Endothelial cell of umbilical vein (primary cell): ENCODE measurements around the gene ATP8A2. TPM values are rescaled to one million over a fixed set of nuclear protein-coding genes. Genes with fewer than 3 reads are reported as not detected.

Experiments used
- BruUV-seq: library from RNA; stranded (reverse); fragments of 400-500 nt; replicated peaks from 2 replicates; lab custom pipeline; 2021; lab: Mats Ljungman, UMichigan
- CTCF ChIA-PET: fragments of 300-600, 350-600 bp; sonication (Branson Sonifier 250); formaldehyde crosslinking; loops from one replicate; lab custom pipeline; 2021; ENCODE audit warnings: antibody characterized with exemption, inconsistent platforms; lab: Charles Lee
- POLR2A ChIA-PET: fragments of 300-600, 350-600 bp; sonication (Branson Sonifier 250); formaldehyde crosslinking; loops from one replicate; lab custom pipeline; 2021; ENCODE audit warnings: antibody characterized with exemption, inconsistent platforms; lab: Charles Lee
- DNase-seq: peaks from one replicate; pipeline ENCODE4 v3.0.0-alpha.2; 2011; ENCODE audit warnings: low read depth, low spot score
- FAIRE-seq: peaks from 2 replicates; lab custom pipeline; 2011; peaks lifted over from hg19 to GRCh38; lab: Jason Lieb, UNC
- H2AFZ ChIP-seq: 2 replicates; pipeline ENCODE4 v1.6.0; 2012; ENCODE audit warnings: low read depth, low read length, control low read depth, inconsistent platforms
- H3K27ac ChIP-seq: 2 replicates; pipeline ENCODE4 v1.5.1; 2011; ENCODE audit warnings: low read depth, mild to moderate bottlenecking, control low read depth, low read length, moderate library complexity; ENCODE audit not compliant: insufficient read depth
- H3K27me3 ChIP-seq, 2 experiments: 2 replicates each; pipeline versions ENCODE4 v1.6.0 to v1.6.1; 2011; ENCODE audit warnings: low read length in 2 of 2, mixed read lengths in 1 of 2; ENCODE audit not compliant: control insufficient read depth in 2 of 2, insufficient read depth in 2 of 2
- H3K36me3 ChIP-seq, 2 experiments: 2 replicates in 1 of 2; 3 replicates in 1 of 2; pipeline ENCODE4 v1.5.1; 2011; ENCODE audit warnings: low read length in 2 of 2, mild to moderate bottlenecking in 1 of 2, moderate library complexity in 1 of 2; ENCODE audit not compliant: control insufficient read depth in 2 of 2, insufficient read depth in 2 of 2; ENCODE audit errors: extremely low read depth in 1 of 2
- H3K4me1 ChIP-seq: 3 replicates; pipeline ENCODE4 v1.5.1; 2011; ENCODE audit warnings: mild to moderate bottlenecking, low read length; ENCODE audit not compliant: control insufficient read depth, insufficient read depth; ENCODE audit errors: extremely low read depth
- H3K4me2 ChIP-seq: 2 replicates; pipeline ENCODE4 v1.6.1; 2011; ENCODE audit warnings: low read length, control low read depth, mixed read lengths; ENCODE audit not compliant: insufficient read depth
- H3K4me3 ChIP-seq, 3 experiments: fragments of 200-600 bp in 1 of 3; sonication (generic), shearing (Covaris generic) in 1 of 3; replicated peaks in 1 of 3; 2 replicates each; pipeline ENCODE4 v1.5.1; 2011 to 2016; ENCODE audit warnings: control low read depth in 3 of 3, low read length in 3 of 3, mild to moderate bottlenecking in 2 of 3, inconsistent platforms in 1 of 3, low read depth in 1 of 3, moderate library complexity in 1 of 3; ENCODE audit not compliant: insufficient read depth in 1 of 3
- H3K79me2 ChIP-seq: 2 replicates; pipeline ENCODE4 v1.6.0; 2012; ENCODE audit warnings: low read length, inconsistent platforms; ENCODE audit not compliant: control insufficient read depth, insufficient read depth
- H3K9ac ChIP-seq: replicated peaks from 2 replicates; pipeline ENCODE3; 2011; ENCODE audit warnings: low read length, control low read depth; ENCODE audit not compliant: insufficient read depth; ENCODE audit errors: extremely low read depth
- H3K9me1 ChIP-seq: replicated peaks from 3 replicates; pipeline ENCODE4 v1.6.0; 2011; ENCODE audit warnings: mild to moderate bottlenecking, low read length; ENCODE audit not compliant: control insufficient read depth, insufficient read depth; ENCODE audit errors: extremely low read depth
- H3K9me3 ChIP-seq: replicated peaks from 2 replicates; pipeline ENCODE4 v1.5.1; 2012; ENCODE audit warnings: low read length, inconsistent platforms; ENCODE audit not compliant: control insufficient read depth, insufficient read depth
- H4K20me1 ChIP-seq: replicated peaks from 2 replicates; pipeline ENCODE3; 2011; ENCODE audit warnings: mild to moderate bottlenecking, low read length; ENCODE audit not compliant: control insufficient read depth, insufficient read depth; ENCODE audit errors: extremely low read depth
- EZH2 ChIP-seq: IDR thresholded peaks from 2 replicates; pipeline ENCODE4 v1.6.1; 2012; ENCODE audit warnings: borderline replicate concordance, low read depth, mild to moderate bottlenecking, moderate library complexity, low read length, inconsistent platforms; ENCODE audit not compliant: severe bottlenecking
- FOS ChIP-seq: IDR thresholded peaks from 2 replicates; pipeline ENCODE4 v1.6.1; 2011; ENCODE audit warnings: mild to moderate bottlenecking, low read length, moderate library complexity, borderline replicate concordance; ENCODE audit not compliant: insufficient read depth
- GATA2 ChIP-seq: IDR thresholded peaks from 2 replicates; pipeline ENCODE4 v1.7.0; 2011; ENCODE audit warnings: low read depth, mild to moderate bottlenecking, moderate library complexity, mixed read lengths, low read length; ENCODE audit not compliant: insufficient read length, insufficient read depth
- JUN ChIP-seq: IDR thresholded peaks from 2 replicates; pipeline ENCODE4 v1.6.1; 2011; ENCODE audit warnings: borderline replicate concordance, low read depth; ENCODE audit not compliant: insufficient read length, insufficient read depth
- MYC ChIP-seq: IDR thresholded peaks from one replicate; pipeline ENCODE4 v1.6.1; 2011; ENCODE audit warnings: mild to moderate bottlenecking, low read depth, low read length
- POLR2A ChIP-seq: IDR thresholded peaks from 2 replicates; pipeline ENCODE4 v1.6.1; 2012; ENCODE audit warnings: low read depth, mild to moderate bottlenecking, control low read depth, low read length
- POLR2AphosphoS5 ChIP-seq: IDR thresholded peaks from 2 replicates; pipeline ENCODE4 v1.6.1; 2012; ENCODE audit warnings: low read depth, mild to moderate bottlenecking, control low read depth, low read length, moderate library complexity; ENCODE audit not compliant: insufficient read depth
- dilution Hi-C: fragments of 300-500 bp; cut with MboI; formaldehyde crosslinking; loops from one replicate; pipeline ENCODE4 v1.15.0; 2019; ENCODE audit warnings: low sequenced_read_pairs; ENCODE audit not compliant: extremely low pct_ligation_motif_present
- intact Hi-C: fragments of 100-400 bp; cut with micrococcal nuclease; formaldehyde crosslinking; loops from one replicate; pipeline ENCODE4 v1.10.0; 2022
- polyA plus RNA-seq, 4 experiments: library from polyadenylated mRNA; depleted of rRNA in 3 of 4; stranded (reverse) in 3 of 4; unstranded in 1 of 4; fragments of >200 nt; gene quantifications; 2 replicates each; pipeline versions ENCODE4 v1.2.1 to v1.2.3, GENCODE V29; 2011 to 2012; ENCODE audit warnings: missing spikeins in 1 of 4
- total RNA-seq: library from RNA; stranded (reverse); gene quantifications from 2 replicates; pipeline ENCODE4 v1.2.3, GENCODE V29; 2021
- TF ChIP-seq, protein P1 (sequence below), 2 donors: IDR thresholded peaks; 1 replicate in 1 of 2; 2 replicates in 1 of 2; pipeline ENCODE4 v1.5.1; 2011; ENCODE audit warnings: low read length in 2 of 2, mild to moderate bottlenecking in 2 of 2, moderate library complexity in 2 of 2, control low read depth in 1 of 2, inconsistent platforms in 1 of 2, low read depth in 1 of 2; ENCODE audit not compliant: insufficient read depth in 1 of 2; ENCODE audit errors: extremely low read depth in 1 of 2
- TF ChIP-seq, protein P2 (sequence below): IDR thresholded peaks from 2 replicates; pipeline ENCODE4 v1.6.1; 2011; ENCODE audit not compliant: insufficient read depth, insufficient read length

ATP8A2 gene
- total and polyA plus RNA-seq, 2 donors (not counting 3 experiments of a cell fraction or from before 2014, with no cell fraction given), result 0.11 to 0.49 TPM

DNA sequence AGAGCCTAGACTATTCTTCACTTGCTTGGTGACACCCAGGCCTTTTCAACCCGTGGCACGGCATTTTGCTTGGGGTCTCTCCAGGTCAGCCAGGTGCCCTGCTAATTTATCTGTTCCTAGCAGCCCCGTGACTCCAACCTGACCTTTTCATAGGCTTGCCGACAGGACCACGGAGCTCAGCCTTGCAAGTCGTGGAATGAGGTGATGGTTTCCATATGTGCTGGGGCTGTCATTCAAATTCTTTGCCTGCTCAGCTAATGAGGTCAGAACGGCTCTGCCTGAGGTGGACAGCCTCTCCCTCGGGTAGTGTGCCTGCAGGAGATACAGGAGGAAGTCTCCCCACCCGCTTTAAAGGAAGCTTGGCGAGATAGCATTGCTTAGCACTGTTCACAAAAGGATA, 619.0 kb downstream of the ATP8A2 start:
- ChIA-PET POLR2A (no interaction called here), CTCF (interaction anchor here (0.8 to 1.2 kb wide), 5 partner anchors 9 to 71 kb away, joined by 3 to 5 read pairs (median 3); no protein-coding TSS in a partner anchor)
- no TSS peak for BruUV-seq

More for the DNA sequence above, 619.0 kb downstream of the ATP8A2 start:
- no peak overlapping the region for H3K4me3 ChIP-seq
- H3K27me3 ChIP-seq, result no peaks in the 10 kb centered on the region
- TF ChIP-seq, protein P1, sequence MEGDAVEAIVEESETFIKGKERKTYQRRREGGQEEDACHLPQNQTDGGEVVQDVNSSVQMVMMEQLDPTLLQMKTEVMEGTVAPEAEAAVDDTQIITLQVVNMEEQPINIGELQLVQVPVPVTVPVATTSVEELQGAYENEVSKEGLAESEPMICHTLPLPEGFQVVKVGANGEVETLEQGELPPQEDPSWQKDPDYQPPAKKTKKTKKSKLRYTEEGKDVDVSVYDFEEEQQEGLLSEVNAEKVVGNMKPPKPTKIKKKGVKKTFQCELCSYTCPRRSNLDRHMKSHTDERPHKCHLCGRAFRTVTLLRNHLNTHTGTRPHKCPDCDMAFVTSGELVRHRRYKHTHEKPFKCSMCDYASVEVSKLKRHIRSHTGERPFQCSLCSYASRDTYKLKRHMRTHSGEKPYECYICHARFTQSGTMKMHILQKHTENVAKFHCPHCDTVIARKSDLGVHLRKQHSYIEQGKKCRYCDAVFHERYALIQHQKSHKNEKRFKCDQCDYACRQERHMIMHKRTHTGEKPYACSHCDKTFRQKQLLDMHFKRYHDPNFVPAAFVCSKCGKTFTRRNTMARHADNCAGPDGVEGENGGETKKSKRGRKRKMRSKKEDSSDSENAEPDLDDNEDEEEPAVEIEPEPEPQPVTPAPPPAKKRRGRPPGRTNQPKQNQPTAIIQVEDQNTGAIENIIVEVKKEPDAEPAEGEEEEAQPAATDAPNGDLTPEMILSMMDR (IDR thresholded peaks at IDR 0.05; ENCODE audit: extremely low read depth in 1 of 2, insufficient read depth in 1 of 2, low read depth in 1 of 2, low read length in 2 of 2), result no peak
- no peak for TF ChIP-seq POLR2A
- TF ChIP-seq FOS, result no peak
- TF ChIP-seq MYC, result no peak
- TF ChIP-seq EZH2, result no peak
- no peak for TF ChIP-seq JUN
- TF ChIP-seq, protein P2, sequence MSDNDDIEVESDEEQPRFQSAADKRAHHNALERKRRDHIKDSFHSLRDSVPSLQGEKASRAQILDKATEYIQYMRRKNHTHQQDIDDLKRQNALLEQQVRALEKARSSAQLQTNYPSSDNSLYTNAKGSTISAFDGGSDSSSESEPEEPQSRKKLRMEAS, result no peak
- TF ChIP-seq GATA2, result no peak
- no peak for TF ChIP-seq POLR2AphosphoS5
- H3K9ac ChIP-seq, result no peak overlapping the region
- peak overlapping the region; percentile 64 for H2AFZ ChIP-seq
- DNase-seq (no peak), FAIRE-seq (no peak)
- intact Hi-C loops, result no loop called here
- H3K4me1 ChIP-seq, result no peaks in the 10 kb centered on the region
- dilution Hi-C loops, result no loop called here
- H4K20me1 ChIP-seq, result no peaks in the 10 kb centered on the region
- H3K9me3 ChIP-seq, result no peaks in the 10 kb centered on the region
- no peak overlapping the region for H3K27ac ChIP-seq
- no peaks in the 10 kb centered on the region for H3K36me3 ChIP-seq
- no peak overlapping the region for H3K4me2 ChIP-seq
- no peaks in the 10 kb centered on the region for H3K9me1 ChIP-seq
- H3K79me2 ChIP-seq, result no peaks in the 10 kb centered on the region
